ENCODE results near the gene NUP133.

- TF ChIP-seq CTCF (conservative IDR thresholded peaks at IDR 0.05; ENCODE audit: low read depth, low read length) (no peak), EZH2 (IDR thresholded peaks at IDR 0.05; ENCODE audit: borderline replicate concordance, low read depth, low read length, poor library complexity, severe bottlenecking) (no peak)
Measured at GRCh38 chr1:229507502-229507901, 639 bp downstream of the NUP133 start.
